ENCODE data around the gene SOX2. TPM values are rescaled to one million over a fixed set of nuclear protein-coding genes. Genes with fewer than 3 reads are reported as not detected.

The SOX2 gene
- total RNA-seq, 1 donor from 2014 or later, result 12.4 TPM

GRCh38 chr3:181718987-181719911, 7.5 kb downstream of the SOX2 start:
- DNase-seq (ENCODE audit: low spot score) (no peak), ATAC-seq (peak; percentile 43)
- intact Hi-C loops (cut with DNase I), result loop anchor here (10.0 kb wide), 1 partner anchor 536 kb away; no protein-coding TSS in a partner anchor

GRCh38 chr3:181719991-181720680, 8.4 kb downstream of the SOX2 start:
- ATAC-seq (peak; percentile 61), DNase-seq (ENCODE audit: low spot score) (no peak)
- intact Hi-C loops (cut with DNase I), result loop anchor here (10.0 kb wide), 1 partner anchor 535 kb away; no protein-coding TSS in a partner anchor

GRCh38 chr3:181721046-181721875, 9.5 kb downstream of the SOX2 start:
- DNase-seq (ENCODE audit: low spot score) (no peak), ATAC-seq (no peak)
- intact Hi-C loops (cut with DNase I), result no loop called here

- no peak for DNase-seq (ENCODE audit: low spot score)
- intact Hi-C loops (cut with DNase I), result no loop called here
- ATAC-seq, result no peak
Observed at GRCh38 chr3:181722156-181722555, 10.4 kb downstream of the SOX2 start.

- DNase-seq (ENCODE audit: low spot score) (no peak), ATAC-seq (no peak)
- intact Hi-C loops (cut with DNase I), result no loop called here
Observed at GRCh38 chr3:181722766-181723425, 11.2 kb downstream of the SOX2 start.

GRCh38 chr3:181723625-181724191, 12.0 kb downstream of the SOX2 start:
- intact Hi-C loops (cut with DNase I), result no loop called here
- ATAC-seq, result no peak
- DNase-seq (ENCODE audit: low spot score), result no peak

GRCh38 chr3:181724192-181724965, 12.7 kb downstream of the SOX2 start:
- no peak for ATAC-seq
- intact Hi-C loops (cut with DNase I), result no loop called here
- no peak for DNase-seq (ENCODE audit: low spot score)

GRCh38 chr3:181725131-181725731, 13.5 kb downstream of the SOX2 start:
- ATAC-seq (no peak), DNase-seq (ENCODE audit: low spot score) (no peak)
- intact Hi-C loops (cut with DNase I), result no loop called here

GRCh38 chr3:181725830-181726229, 14.1 kb downstream of the SOX2 start:
- DNase-seq (ENCODE audit: low spot score) (no peak), ATAC-seq (peak; percentile 51)
- intact Hi-C loops (cut with DNase I), result no loop called here

GRCh38 chr3:181726351-181727330, 14.9 kb downstream of the SOX2 start:
- DNase-seq (ENCODE audit: low spot score), result no peak
- intact Hi-C loops (cut with DNase I), result no loop called here

GRCh38 chr3:181727341-181728032, 15.8 kb downstream of the SOX2 start:
- no peak for ATAC-seq
- no peak for DNase-seq (ENCODE audit: low spot score)
- intact Hi-C loops (cut with DNase I), result no loop called here

More at GRCh38 chr3:181726351-181727330, 14.9 kb downstream of the SOX2 start:
- peak; percentile 43 for ATAC-seq

GRCh38 chr3:181728470-181729340, 17.0 kb downstream of the SOX2 start:
- DNase-seq (ENCODE audit: low spot score), result no peak
- no peak for ATAC-seq
- intact Hi-C loops (cut with DNase I), result no loop called here

- intact Hi-C loops (cut with DNase I), result no loop called here
- no peak for ATAC-seq
- DNase-seq (ENCODE audit: low spot score), result no peak
Observed at GRCh38 chr3:181729341-181729869, 17.7 kb downstream of the SOX2 start.

GRCh38 chr3:181730316-181730715, 18.6 kb downstream of the SOX2 start:
- intact Hi-C loops (cut with DNase I), result no loop called here
- no peak for ATAC-seq
- no peak for DNase-seq (ENCODE audit: low spot score)

Measured in sciatic nerve (tissue), 2 donors.